Stimulated activated CD4-positive, alpha-beta T cell treated with anti-CD3 and anti-CD28 coated beads, Interleukin-1b, Interleukin-23, amount 100 ng/mL, for 1 hour (primary cell): Measurements from ENCODE around the gene SMIM26.

Experiments used
- DNase-seq, 2 donors: peaks; one replicate each; pipeline ENCODE4 v3.0.0-alpha.2; 2020; ENCODE audit warnings: low read depth in 2 of 2

Gene SMIM26

GRCh38 chr20:18580012-18580411 lies 12.8 kb downstream of the SMIM26 start:
- no peak for DNase-seq

DNA sequence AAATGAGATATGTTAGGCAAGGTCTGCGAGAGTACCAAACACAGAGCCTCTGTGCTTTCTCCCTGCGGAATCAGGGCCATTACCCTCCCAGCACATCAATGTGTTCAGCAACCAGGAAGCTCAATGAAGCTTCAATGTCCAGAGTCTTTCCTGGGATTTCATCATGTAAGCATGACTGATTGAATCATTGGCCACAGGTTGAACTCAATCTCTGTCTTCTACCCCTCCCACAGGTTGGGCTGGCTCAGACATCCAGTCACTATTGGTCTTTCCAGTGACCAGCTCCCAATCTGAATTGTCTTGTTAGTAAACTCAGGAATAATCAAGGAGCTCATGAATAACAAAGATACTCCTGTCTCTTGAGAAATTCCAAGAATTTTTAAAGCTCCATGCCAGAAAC lies 17.9 kb downstream of the SMIM26 start:
- no peak for DNase-seq

DNA sequence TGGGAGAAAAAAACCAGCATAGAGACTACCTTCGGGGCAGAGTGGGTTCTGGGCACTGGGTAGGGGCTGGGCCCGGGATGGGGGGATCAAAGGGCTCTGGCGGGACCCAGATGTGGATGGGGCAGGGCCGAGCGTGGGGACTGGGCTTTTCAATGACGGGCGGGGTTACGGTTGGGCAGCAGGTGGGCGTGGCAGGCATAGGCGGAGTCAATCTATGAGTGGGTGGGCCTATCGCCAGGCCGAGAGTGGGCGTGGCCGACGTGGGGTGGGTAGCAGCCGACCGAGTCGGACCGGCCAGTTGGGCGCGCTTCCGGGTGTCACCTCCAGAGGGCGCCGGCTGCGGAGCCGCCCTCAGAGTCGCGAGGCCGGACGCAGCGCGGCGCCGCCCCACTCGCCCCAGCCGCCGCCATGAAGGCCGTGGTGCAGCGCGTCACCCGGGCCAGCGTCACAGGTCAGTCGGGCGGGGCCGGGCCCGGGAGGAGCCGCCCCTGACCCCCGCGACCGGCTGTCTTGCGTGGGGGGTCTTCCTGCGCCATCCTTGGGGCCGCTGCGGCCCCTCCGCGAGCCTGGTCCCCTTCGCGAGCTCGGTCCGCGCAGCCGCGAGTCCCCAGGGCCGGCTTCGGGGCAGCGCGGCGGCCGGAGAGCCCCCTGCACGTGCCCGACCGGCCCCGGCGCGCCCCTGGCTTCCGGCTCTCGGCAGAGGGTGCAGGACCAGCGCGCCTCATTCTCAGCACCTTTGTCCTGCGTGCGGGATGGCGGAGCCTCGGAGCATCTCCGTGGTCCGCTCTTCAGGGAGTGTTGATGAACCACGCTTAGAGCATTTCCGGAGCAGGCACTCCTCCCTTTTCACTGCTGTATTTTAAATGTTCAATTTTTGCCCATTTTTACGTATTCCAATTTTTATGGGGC lies 20.7 kb downstream of the SMIM26 start, which contains the start of gene DTD1:
TSS of gene DTD1 (plus strand) at position 390 of the 909 bp plus-strand sequence. CDS start at position 409, 19 bp downstream.
- peak; percentile 48 to 67 for DNase-seq

DNA sequence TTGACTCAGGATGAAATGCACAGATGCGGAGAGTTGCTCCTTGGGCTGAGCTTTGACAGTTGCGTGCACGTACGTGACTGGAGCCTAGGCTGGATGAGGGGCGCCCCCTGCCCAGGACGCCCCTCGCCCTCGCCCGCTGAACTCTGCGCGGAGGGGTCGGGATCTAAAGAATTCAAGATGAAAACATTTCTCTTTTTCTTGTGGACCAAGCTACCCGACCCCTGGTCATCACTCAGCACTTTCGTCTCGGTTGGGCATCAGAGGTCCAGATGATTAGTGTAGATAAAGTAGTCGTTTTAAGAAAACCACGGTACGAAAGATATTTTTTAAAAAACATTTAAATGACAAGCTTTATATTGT lies 21.3 kb downstream of the SMIM26 start:
- no peak for DNase-seq

GRCh38 chr20:18589941-18590674 lies 22.9 kb downstream of the SMIM26 start:
- DNase-seq: no peak

GRCh38 chr20:18596270-18596669 lies 29.0 kb downstream of the SMIM26 start:
- DNase-seq: no peak

DNA sequence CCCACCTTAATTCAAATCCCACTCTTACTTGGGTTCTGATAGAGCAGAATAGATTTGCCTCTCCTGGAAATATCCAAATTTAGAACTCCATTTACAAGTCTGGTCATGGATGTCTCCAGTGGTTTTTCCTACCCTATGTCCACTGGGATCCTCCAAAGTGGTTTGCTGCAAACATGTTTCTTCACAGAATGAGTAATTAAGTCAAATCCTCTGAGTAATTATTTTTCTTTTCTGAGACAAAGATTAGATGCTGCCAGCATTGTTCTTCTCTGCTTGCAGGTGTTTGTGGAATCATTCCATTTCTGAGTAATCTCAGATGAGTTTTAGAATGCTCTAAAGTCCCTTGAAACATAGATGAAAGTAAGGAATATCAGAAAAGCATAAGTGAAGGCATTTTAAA lies 42.5 kb downstream of the SMIM26 start:
- no peak for DNase-seq

DNA sequence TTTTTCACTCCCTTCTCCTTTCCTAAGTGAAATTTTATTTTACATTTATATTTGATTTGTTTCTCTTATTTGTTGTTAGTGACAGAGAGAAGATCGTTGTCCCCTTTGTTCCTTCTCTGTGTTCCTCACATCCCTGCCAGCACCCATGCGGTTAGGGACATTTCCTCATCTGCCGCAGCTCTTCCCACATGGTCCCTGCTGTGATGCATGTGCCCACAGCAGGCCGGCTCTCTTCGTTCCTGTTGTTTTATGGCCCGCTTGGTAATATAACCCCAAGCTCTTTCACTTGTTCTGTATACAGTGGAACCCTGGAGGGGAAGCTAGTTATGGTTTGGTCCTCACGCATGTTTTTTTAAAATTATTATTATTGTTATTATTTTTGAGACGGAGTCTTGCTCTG lies 44.3 kb downstream of the SMIM26 start:
- DNase-seq: no peak

DNA sequence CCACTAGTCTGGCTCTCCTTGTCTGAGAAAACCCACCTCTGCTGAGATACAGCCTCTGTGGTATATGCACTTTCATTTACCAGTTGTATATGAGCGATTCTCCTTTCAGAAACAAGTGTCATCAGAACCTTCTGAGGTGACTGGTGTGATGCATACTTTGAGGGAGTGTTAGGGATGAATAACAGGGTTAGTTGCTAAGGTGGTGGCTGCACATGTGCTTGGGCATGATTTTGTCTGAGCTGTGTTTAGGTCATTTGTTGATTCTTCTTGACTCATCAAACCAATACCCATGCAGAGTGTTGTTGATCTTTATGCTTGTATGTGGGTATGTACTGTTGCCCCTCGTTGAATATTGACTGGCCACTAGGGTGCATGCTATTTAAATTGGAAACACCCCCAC lies 46.3 kb downstream of the SMIM26 start:
- DNase-seq: no peak

DNA sequence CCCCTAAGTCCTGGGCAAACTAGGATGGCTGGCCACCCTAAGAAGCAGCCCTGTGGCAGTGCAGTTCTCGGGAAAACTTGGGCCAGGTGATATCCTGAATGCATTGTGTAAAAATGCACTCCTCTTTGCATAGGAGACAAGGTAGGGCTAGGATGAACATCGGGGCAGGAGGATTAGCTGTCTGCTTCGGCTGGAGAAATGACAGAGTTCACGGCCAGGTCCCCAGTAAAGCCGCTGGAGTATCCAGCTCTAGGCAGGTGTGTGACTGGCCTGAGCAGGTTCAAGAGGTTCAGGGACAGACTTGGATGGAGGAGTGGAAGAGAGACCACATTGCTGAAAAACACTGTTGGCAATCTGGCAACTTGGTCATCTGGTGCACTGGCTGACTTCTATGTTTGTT lies 47.0 kb downstream of the SMIM26 start:
- no peak for DNase-seq

GRCh38 chr20:18615020-18615650 lies 47.9 kb downstream of the SMIM26 start:
- no peak for DNase-seq
